ENCODE measurements around the gene NOP16. TPM values are rescaled to one million over a fixed set of nuclear protein-coding genes. Genes with fewer than 3 reads are reported as not detected.

NOP16 gene
- total RNA-seq, 1 donor from 2014 or later = 11.7 TPM

DNA sequence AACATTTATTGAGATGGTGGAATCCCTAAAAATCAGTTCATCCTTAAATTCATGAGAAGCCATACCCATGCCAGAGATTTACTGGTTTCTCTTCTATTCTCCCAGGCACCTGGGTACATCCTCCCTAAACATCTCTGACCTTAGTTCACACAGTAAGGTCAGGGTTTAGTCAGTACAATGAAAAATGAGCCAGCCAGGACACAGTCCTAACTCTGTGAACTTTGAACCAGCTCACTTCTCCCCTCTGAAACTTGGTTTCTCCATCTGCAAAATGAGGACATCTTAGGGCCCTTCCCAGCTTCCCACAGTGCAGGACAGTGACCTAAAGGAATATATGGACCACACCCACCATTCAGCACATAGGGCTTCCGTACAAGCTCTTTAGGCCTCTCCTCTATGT lies 1.9 kb downstream of the NOP16 start:
- DNase-seq (ENCODE audit: low read depth in 2 of 2) = no peak

DNA sequence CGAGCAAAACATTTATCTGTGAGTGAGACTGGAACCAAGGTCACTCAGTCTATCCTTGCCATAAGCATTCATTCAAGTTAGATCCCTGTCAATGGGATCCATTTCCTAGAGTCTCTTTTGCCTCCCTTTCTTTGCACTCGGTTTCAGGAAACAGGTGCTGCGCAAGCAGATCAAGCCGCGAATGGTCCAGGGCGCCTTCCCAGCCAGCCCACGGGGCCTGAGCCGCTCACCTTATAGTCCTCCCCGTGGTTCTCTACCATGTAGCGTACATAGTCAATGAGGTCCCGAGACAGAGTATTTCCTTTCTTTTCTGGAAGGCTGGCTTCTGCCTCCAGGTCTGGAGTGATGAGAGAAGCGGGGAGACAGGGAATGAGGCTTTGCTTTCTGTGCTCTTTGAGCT lies 3.4 kb downstream of the NOP16 start:
- DNase-seq (ENCODE audit: low read depth in 2 of 2) = no peak

DNA sequence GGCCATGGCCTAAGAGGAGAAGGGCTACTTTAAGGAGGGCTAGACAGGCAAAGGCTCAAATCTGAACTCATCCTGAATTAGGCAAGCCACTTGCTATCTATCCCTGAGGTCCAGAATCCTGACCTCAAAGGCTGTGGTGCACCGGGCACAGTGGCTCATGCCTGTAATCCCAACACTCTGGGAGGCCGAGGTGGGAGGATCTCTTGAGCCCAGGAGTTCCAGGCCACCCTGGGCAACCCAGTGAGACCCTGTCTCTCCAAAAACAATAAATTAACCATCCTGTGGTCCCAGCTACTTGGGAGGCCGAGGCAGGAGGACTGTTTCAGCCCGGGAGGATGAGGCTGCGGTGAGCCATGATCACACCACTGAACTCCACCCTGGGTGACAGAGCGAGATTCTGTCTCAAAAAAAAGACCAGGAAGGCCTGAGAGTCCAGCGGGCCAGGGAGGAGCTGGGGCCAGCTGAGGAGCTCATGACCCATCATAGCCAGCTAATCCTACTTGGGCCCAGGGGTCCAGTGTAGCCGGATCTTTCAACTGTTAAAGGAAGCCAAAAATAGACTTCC lies 4.0 kb downstream of the NOP16 start:
- DNase-seq (ENCODE audit: low read depth in 2 of 2) = no peak

DNA sequence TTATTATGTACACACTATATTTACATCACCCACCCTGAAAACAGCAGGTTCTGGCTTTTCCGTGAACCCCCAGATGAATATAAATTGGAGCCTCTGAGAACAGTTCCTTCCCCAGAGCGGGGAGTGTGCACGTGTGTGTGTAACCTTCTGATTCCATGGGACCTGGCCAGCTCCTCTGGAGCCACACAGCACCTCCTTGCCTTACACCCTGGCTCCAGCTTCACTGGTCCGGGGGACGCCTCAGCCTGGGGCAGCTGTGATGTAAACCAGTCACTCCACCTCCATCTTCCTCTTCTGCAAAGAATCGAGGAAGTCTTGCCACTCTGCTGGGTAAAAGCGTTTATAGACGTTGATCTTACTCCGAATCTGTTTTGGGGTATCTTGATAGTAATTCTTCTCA lies 4.4 kb downstream of the NOP16 start:
- DNase-seq (ENCODE audit: low read depth in 2 of 2) = no peak

DNA sequence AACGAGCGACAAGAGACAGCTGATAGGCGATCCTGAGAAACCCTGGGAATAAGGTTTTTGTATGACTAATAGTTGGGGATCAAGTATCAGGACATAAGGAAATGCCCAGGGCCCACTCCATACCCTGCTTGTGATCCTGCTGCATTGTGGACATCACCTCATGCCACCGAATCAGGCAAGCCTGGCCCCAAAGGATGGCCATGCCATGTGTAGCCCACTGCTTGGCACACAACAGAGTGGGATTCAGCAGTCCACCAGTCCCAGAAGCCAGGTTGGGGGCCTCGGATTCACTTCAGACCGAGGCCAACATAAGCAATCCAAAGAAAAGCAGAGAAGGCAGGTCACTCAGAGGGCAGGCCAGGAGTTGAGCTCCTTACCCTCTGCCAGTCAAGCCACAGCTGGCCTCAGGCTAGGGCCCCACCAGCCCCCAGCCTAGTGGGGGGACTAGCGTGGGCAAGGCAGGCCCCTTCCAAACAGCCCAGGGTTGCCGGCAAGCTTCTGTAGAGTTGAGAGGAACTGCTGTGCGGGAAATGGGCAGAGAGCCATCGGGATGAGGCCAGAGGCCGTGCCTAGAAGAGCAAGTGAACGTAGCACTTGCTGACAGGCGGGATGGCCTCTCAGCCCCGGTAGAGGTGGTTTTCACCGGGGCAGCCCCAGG lies 5.0 kb downstream of the NOP16 start:
- DNase-seq (ENCODE audit: low read depth in 2 of 2) = no peak

DNA sequence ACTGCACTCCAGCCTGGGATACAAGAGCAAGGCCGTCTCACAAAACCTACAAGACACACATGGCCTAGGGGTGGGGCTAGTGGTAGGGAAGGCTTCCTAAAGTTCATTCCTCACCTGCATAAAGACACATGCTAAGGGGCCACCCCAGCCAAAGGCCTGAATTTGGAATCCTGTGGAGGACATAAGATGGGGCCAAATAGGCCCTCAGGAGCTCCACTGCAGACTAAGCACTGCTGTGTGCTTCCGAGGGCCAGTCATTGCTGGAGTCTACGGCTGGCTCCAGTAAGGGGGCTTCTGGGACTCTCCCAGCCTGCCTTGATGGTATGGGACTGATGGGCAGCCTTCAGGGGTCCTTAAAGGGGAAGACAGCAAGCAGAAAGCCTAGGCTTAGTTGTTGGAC lies 5.7 kb downstream of the NOP16 start:
- DNase-seq (ENCODE audit: low read depth in 2 of 2) = no peak

DNA sequence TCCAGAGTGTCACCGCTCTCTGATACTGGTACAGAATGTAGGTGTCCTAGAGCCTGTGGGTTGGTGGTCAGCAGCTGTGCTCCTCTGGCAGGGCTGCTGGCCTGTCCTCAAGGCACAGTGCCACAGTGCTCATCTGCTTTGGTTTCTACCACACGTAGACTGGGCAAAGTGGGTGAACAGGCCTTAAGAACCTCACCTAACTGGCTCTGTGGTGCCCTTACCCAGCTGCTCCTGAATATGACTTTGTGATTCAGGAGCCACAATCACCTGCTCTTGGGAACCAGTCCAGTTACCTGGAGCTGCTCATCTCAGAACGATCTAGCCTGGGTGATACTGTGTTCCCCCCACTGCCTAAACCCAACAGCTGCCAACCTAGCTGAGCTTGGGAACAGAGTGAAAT lies 6.4 kb downstream of the NOP16 start:
- no peak for DNase-seq (ENCODE audit: low read depth in 2 of 2)

DNA sequence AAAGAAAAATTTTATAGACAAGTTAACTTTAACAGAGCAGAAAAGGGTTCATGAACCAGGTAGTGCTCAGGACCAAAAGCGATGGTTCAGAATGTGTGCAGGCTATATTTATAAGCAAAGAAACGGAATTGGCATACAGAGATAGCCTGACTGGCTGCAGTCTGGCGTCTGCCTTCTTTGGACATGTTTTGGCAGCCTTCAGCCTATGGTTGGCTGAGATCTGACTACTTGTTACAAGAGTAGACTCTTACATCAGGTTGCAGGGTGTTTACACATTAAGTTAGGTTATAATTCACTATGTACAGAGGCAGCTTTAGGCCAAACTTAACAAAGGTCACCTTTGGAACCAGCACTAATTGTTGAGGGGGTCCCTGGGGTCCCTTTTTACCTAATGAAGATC lies 7.0 kb downstream of the NOP16 start:
- DNase-seq (ENCODE audit: low read depth in 2 of 2) = no peak

DNA sequence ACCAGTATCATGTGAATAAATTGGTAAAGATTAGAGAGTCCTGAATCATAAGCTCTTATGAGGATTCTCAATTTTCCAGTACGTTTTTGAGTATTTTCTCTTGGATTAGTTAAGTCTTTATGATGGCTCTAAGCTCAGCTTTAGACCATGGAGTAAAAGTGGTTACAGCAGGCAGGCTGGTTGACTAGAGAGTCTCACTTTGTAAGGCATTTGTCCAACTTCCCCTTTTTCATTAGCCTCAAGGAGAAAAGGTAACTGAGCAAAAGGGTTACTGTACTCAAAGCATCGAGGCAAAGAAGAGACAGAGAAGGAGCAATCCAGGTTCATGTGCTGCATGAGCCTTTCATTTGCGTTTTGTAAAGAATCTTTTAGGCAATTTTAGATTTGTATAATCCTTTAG lies 8.5 kb downstream of the NOP16 start:
- no peak for DNase-seq (ENCODE audit: low read depth in 2 of 2)

DNA sequence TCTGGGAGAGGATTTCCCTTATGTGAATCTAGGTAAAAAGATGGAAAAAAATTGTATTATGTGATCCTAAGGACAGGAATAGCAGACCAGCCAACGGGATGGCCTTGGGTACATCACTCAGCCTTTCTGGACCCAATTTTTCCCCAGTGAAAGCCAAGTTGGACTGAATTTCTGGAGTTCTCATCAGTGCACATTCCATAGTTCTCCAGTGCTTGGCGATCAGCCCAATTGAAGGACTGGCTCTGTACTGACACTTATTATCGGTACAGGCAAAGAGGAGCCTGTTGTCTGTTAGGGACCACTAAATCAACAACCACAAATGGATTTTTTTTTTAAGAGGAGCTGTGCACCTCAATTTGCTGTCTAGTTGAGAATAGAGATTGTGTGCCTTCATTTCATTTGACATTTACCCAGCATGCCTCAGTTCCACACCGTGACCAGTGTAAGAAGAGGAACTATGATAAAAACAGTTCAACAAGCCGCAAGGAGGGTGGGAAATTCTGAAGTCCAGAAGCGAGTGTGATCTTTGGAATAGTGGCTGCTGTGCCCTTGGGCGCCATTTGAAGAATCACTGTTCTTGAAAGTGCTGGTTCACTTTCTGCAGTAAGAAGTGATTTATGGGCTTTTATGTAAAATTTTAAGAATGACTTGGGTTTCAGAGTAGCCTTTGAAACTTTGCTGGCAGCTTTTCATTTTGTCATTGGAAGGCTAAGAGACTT lies 15.1 kb downstream of the NOP16 start:
- DNase-seq (ENCODE audit: low read depth in 2 of 2) = no peak

DNA sequence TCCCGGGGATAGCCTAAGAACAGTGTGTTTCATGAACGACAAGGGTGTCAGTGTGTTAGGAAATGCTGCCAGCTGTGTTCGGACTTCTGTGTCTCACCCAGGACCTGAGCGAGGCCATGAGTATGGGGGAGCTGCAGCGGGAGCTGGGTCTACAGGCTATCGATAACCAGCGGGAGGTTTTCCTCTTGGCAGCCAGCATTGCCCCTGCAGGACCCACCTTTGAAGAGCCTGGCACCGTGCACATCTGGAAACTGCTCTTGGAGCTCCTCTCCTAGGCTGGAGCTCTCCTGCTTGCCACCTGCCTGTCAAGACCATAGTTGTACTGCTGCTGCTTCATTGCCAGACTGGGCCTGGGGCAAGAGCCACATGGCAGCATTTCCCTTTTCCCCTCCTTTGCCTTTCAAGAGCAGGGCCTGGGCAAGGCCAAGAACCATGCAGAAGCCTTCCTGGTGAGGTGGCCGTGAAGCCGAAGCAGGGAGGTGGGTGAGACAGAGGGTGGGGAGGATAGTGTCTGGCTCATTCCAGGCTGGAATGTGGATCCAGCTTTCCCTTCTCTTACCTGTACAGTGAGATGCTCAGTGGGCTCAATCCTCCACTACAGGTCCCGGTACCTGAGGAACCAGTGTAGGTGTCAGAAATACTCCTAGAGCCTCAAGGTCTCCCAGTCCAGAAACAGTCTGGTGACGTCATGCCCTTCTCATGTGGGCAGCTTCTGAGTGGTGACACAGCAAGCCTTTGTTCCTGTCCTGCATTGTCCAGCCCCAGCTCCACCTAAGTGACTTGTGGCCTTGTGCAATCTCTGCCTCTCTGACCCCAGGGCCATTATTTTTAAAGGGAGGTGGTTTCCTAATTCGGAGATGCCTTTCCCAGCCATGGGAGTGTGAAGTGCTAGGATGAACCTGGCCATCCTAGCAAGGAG lies 16.5 kb downstream of the NOP16 start:
- DNase-seq (ENCODE audit: low read depth in 2 of 2) = peak in 1 of 2 donors; percentile 21

DNA sequence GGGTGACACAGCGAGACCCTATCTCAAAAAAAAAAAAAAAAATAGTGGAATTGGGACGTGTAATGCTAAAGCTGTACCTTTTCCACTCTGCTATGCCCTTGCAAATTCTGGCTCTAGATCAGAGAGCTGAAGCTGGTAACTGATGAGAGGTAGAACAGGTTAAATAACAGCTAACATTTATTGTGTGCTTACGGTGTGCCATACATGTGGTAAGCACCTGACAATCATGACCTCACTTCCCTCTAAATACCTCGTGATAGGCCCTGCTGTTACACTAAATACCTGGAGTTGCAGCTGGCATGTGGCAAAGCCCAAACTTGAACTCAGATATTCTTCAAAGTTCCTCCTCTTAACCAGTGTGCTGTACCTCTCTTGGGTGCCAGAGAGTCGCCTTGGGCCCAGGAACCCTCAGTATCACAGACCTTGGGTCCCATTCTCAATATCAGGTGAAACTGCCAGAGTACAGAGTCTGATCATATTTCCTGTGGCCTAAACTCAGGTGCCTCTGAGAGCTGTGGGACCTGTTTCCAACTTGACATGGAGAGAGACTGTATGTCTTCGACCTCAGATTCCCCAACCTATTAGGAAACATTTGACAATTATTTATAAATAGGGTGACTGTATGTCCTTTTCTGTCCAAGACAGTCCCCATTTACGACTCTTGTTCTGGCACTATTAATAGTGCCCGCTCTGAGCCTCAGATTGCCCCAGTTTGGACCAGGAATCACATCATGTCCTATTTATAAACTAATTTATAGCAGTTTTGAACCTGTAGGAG lies 18.3 kb downstream of the NOP16 start:
- DNase-seq (ENCODE audit: low read depth in 2 of 2) = no peak

DNA sequence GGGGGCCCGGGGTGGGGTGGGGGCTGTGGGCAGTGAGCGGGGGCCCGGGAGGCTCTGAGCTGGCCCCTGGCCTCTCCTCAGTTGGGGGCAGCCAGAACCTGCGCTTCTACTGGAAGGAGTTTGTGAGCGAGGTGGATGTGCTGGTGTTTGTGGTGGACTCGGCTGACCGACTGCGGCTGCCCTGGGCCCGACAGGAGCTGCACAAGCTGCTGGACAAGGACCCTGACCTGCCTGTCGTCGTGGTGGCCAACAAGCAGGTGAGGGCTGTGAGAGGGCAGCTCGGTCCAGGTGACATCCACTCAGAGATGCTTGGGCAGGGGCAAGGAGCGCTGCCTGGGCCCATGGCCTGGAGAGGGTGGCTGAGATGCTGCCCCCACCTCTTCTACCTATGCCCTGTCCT lies 19.7 kb downstream of the NOP16 start:
- DNase-seq (ENCODE audit: low read depth in 2 of 2) = no peak

DNA sequence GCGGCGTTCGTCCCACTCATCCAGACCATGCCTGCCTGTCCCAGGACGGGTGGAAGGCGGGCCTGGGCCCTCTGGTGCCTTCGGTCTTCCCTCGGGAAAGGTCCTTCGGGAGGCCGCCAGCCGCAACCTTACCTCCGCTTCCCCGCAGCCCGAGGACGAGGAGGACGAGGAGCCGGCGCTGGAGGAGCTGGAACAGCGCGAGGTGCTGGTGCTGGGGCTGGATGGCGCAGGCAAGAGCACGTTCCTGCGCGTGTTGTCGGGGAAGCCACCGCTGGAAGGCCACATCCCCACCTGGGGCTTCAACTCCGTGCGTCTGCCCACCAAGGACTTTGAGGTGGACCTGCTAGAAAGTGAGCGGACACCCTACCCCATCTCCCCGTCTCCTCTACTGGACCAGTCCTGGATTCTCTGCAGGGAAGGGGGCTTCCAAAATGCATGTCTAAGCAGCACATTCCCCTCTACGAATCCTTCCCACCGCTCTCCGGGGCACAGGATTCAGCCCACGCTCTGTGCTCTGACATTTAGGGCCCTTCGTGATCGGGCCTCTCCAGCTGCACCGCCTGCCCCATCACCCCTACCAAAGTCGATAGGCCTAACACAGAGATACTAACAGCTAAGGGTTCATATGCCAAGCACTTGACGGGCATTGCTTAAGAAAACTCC lies 22.0 kb downstream of the NOP16 start:
- peak in 1 of 2 donors; percentile 28 for DNase-seq (ENCODE audit: low read depth in 2 of 2)

DNA sequence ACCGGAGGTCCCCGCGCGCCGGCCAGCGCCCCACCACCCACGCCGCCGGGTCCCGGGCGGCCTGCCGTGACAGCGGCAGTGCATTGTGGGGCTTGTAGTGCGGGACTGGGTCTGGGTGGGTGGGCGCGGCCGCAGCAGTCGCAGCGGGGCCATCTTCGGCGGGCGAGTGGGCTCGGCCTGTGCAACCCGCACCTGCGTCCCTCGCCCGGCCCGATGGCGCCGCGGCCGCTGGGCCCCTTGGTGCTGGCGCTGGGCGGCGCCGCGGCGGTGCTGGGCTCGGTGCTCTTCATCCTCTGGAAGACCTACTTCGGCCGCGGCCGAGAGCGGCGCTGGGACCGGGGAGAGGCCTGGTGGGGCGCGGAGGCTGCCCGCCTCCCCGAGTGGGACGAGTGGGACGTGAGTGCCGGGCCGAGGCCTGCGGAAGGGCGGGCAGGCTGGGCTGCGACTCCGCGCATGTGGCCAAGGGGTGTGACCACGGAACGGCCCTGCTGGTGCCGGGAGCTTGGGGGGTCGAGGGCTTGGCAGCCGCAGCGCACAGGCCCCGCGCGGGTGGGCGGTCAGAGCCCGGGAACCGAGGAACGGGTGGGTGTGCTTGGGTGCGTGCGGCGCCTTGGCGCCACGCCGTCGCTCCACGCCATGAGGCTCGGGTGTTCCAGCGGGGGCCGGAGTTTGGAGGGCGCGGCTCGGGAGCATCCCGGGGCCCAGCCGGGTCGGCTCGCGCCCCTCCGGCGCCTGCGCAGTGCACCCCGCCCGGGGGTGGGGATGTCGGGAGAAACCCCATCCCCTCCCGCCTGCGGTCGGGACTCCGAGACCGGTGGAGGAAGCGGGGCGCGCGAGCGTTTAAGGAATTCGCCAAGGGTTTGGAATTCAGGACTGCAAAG lies 22.8 kb downstream of the NOP16 start, which contains the start of gene ARL10:
ARL10 (plus strand) TSS at position 137 of the 881 bp plus-strand sequence; CDS start at position 214, 77 bp downstream.
- DNase-seq (ENCODE audit: low read depth in 2 of 2) = peak; percentile 41 to 56

DNA sequence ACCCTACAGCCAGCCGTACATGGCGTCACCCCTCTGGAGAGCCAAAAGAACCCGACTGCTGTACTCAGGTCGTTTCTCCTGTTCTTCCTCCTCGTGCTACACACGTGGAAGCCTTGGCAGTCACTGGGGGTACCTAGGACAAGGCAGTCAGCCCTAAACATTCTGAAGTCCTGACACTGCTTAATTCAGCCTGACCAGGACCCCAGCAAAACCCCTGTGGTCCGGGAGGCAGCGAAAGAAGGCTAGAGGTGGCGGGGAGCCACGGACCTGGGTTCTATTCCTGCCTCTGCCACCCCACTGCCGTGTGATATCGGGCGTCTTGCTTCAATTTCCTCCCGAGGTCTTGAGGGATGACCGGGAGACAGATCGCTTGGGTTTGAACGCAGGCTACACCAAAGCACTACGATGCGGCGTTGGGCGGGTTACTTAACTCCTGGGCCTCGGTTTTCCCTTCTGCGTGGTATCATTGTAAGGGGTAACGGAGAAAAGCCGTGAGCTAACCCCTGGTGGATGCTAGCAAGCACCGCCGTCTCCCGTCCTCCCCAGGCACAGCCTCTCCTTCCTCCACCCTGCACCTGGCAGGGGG lies 23.5 kb downstream of the NOP16 start:
- DNase-seq (ENCODE audit: low read depth in 2 of 2) = no peak

DNA sequence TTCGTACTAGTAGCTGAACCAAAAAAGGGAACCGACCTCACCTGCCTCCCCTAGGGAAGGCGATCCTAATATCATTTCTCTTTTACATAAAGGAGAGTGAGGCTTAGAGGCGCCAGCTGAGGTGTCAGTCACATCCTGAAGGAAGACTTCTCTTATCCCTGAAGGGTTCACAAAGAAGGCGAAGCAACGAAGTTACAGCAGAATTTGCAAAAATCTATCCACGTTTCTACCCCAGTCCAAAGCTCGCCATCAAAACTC lies 26.2 kb downstream of the NOP16 start:
- no peak for DNase-seq (ENCODE audit: low read depth in 2 of 2)

DNA sequence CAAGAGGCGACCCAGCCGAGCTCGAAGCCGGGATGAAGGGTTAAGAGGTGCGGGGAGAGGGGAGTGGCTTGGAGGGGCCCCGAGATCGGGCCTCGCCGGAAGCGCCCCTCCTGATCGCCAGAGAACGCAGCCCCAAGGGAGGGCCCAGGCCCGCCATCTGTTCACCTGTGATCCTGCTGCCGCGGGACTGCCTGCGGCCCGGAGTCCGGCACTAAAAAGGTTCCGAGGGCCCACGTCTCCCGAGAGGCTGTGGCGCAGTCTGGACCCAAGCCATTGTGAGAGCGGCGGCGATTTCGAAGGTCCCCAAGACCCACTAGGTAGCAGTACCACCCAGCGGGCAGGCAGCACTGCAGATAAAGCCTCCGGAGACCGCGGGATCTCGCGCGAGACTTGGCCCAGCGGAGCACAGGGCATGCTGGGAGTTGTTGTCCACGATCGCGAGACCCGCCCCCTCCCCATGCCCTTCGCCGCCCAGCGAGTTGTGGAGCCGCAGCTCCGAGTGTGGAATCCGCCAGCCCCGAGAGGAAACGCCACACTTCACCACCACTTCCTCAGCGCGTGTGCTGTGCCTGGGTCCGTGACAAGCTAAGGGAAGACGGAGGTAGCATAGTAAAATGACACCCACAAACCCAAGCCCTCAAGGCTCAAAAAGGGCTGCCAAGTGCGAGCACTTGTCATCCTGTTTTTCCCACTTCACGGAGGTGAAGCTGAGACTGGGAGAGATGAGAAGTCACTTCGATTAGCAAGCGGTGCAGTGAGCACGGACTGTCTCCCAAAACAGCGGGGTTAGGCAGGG lies 26.8 kb downstream of the NOP16 start, which contains the start of gene KIAA1191:
KIAA1191 (minus strand) TSS at position 328 of the 796 bp plus-strand sequence. CDS start 2,256 bp downstream, outside the sequence.
- DNase-seq (ENCODE audit: low read depth in 2 of 2) = peak; percentile 94 to 95

Measured in lung microvascular endothelial cell (primary cell).